Stomach smooth muscle (tissue), 2 donors: Measurements from ENCODE around the gene ZW10.

Experiments used
- H3K27ac ChIP-seq: one replicate; pipeline ENCODE4 v1.7.0; 2013; ENCODE audit warnings: mild to moderate bottlenecking, low read length, inconsistent platforms
- H3K27me3 ChIP-seq, 2 donors: one replicate each; pipeline ENCODE4 v1.7.0; 2013; ENCODE audit warnings: low read length in 2 of 2; ENCODE audit not compliant: insufficient read depth in 2 of 2, control insufficient read depth in 1 of 2
- H3K36me3 ChIP-seq, 2 donors: one replicate each; pipeline ENCODE4 v1.7.0; 2013; ENCODE audit warnings: low read length in 2 of 2; ENCODE audit not compliant: control insufficient read depth in 2 of 2, insufficient read depth in 2 of 2
- H3K4me1 ChIP-seq: one replicate; pipeline ENCODE4 v1.7.0; 2013; ENCODE audit warnings: low read length; ENCODE audit not compliant: control insufficient read depth, insufficient read depth
- H3K4me3 ChIP-seq, 2 donors: one replicate each; pipeline ENCODE4 v1.7.0; 2013; ENCODE audit warnings: low read length in 2 of 2
- H3K9ac ChIP-seq, 2 donors: one replicate each; pipeline ENCODE4 v1.7.0; 2013; ENCODE audit warnings: low read length in 2 of 2, mild to moderate bottlenecking in 1 of 2
- H3K9me3 ChIP-seq, 2 donors: one replicate each; pipeline ENCODE4 v1.7.0; 2013; ENCODE audit warnings: low read length in 2 of 2; ENCODE audit not compliant: control insufficient read depth in 2 of 2
- donor health status: healthy.
- donor health status: Pancreatic carcinoma.

The ZW10 gene

GRCh38 chr11:113701491-113701890 is 72.0 kb downstream of the ZW10 start:
- Histone ChIP-seq H3K27me3 (no peaks in the 10 kb centered on the region), H3K27ac (no peak overlapping the region), H3K9ac (no peak overlapping the region), H3K36me3 (peaks cover 0 to 2% of the 10 kb centered on the region in 2 donors), H3K4me3 (no peak overlapping the region), H3K9me3 (no peaks in the 10 kb centered on the region), H3K4me1 (no peaks in the 10 kb centered on the region)

GRCh38 chr11:113698515-113698914 is 75.0 kb downstream of the ZW10 start:
- H3K4me1 ChIP-seq: no peaks in the 10 kb centered on the region
- H3K27me3 ChIP-seq: no peaks in the 10 kb centered on the region
- peaks cover 0 to 2% of the 10 kb centered on the region in 2 donors for H3K36me3 ChIP-seq
- H3K9ac ChIP-seq: no peak overlapping the region
- no peak overlapping the region for H3K4me3 ChIP-seq
- H3K9me3 ChIP-seq: no peaks in the 10 kb centered on the region
- no peak overlapping the region for H3K27ac ChIP-seq

- Histone ChIP-seq H3K4me3 (no peak overlapping the region), H3K36me3 (peaks cover 0 to 2% of the 10 kb centered on the region in 2 donors), H3K27me3 (no peaks in the 10 kb centered on the region), H3K27ac (no peak overlapping the region), H3K9ac (no peak overlapping the region), H3K4me1 (no peaks in the 10 kb centered on the region), H3K9me3 (no peaks in the 10 kb centered on the region)
These were observed 75.6 kb downstream of the ZW10 start for GRCh38 chr11:113697756-113698407.

GRCh38 chr11:113697111-113697510 is 76.4 kb downstream of the ZW10 start:
- H3K27ac ChIP-seq: no peak overlapping the region
- peaks cover 0 to 2% of the 10 kb centered on the region in 2 donors for H3K36me3 ChIP-seq

GRCh38 chr11:113695207-113695606 is 78.3 kb downstream of the ZW10 start:
- Histone ChIP-seq H3K27ac (no peak overlapping the region), H3K9ac (no peak overlapping the region), H3K27me3 (no peaks in the 10 kb centered on the region), H3K9me3 (no peaks in the 10 kb centered on the region), H3K4me3 (no peak overlapping the region), H3K4me1 (no peaks in the 10 kb centered on the region), H3K36me3 (peaks cover 0 to 2% of the 10 kb centered on the region in 2 donors)

More at GRCh38 chr11:113697111-113697510, 76.4 kb downstream of the ZW10 start:
- no peaks in the 10 kb centered on the region for H3K27me3 ChIP-seq
- no peak overlapping the region for H3K4me3 ChIP-seq
- H3K4me1 ChIP-seq: no peaks in the 10 kb centered on the region
- no peaks in the 10 kb centered on the region for H3K9me3 ChIP-seq
- no peak overlapping the region for H3K9ac ChIP-seq

- Histone ChIP-seq H3K4me1 (no peaks in the 10 kb centered on the region), H3K4me3 (no peak overlapping the region), H3K27me3 (no peaks in the 10 kb centered on the region), H3K9me3 (no peaks in the 10 kb centered on the region), H3K27ac (no peak overlapping the region), H3K36me3 (peaks cover 0 to 2% of the 10 kb centered on the region in 2 donors), H3K9ac (no peak overlapping the region)
These were observed 79.1 kb downstream of the ZW10 start for GRCh38 chr11:113694390-113694789.

- H3K27ac ChIP-seq: no peak overlapping the region
- H3K36me3 ChIP-seq: peaks cover 0 to 2% of the 10 kb centered on the region in 2 donors
- no peaks in the 10 kb centered on the region for H3K27me3 ChIP-seq
- H3K9ac ChIP-seq: no peak overlapping the region
- H3K4me1 ChIP-seq: no peaks in the 10 kb centered on the region
- H3K4me3 ChIP-seq: no peak overlapping the region
- no peaks in the 10 kb centered on the region for H3K9me3 ChIP-seq
These were observed 80.5 kb downstream of the ZW10 start for GRCh38 chr11:113693030-113693429.

- Histone ChIP-seq H3K27me3 (no peaks in the 10 kb centered on the region), H3K4me3 (no peak overlapping the region), H3K27ac (no peak overlapping the region), H3K36me3 (no peaks in the 10 kb centered on the region), H3K4me1 (no peaks in the 10 kb centered on the region), H3K9ac (no peak overlapping the region), H3K9me3 (no peaks in the 10 kb centered on the region)
These were observed 82.6 kb downstream of the ZW10 start for GRCh38 chr11:113690619-113691569.

- Histone ChIP-seq H3K4me1 (no peaks in the 10 kb centered on the region), H3K9me3 (no peaks in the 10 kb centered on the region), H3K9ac (no peak overlapping the region), H3K36me3 (no peaks in the 10 kb centered on the region), H3K27me3 (no peaks in the 10 kb centered on the region), H3K4me3 (no peak overlapping the region), H3K27ac (no peak overlapping the region)
These were observed 83.5 kb downstream of the ZW10 start for GRCh38 chr11:113689768-113690618.

- Histone ChIP-seq H3K4me3 (no peak overlapping the region), H3K27me3 (no peaks in the 10 kb centered on the region), H3K9ac (no peak overlapping the region), H3K4me1 (peaks cover 3% of the 10 kb centered on the region), H3K36me3 (no peaks in the 10 kb centered on the region), H3K27ac (no peak overlapping the region), H3K9me3 (no peaks in the 10 kb centered on the region)
These were observed 87.7 kb downstream of the ZW10 start for GRCh38 chr11:113685654-113686359.
